GM23338 (cell line): ENCODE data around the gene PKNOX2. TPM values are rescaled to one million over a fixed set of nuclear protein-coding genes. Genes with fewer than 3 reads are reported as not detected.

Experiments used
- ATAC-seq: fragments of 200-7000 bp; cut with Tn5 transposase; 3 replicates; pipeline ENCODE4 v1.9.1; 2020
- DNase-seq: peaks from one replicate; pipeline ENCODE4 v3.0.0-alpha.2; 2015; ENCODE audit warnings: low spot score
- H2AFZ ChIP-seq: fragments of 200-600 bp; sonication (generic); 2 replicates; pipeline ENCODE4 v1.8.0; 2016; ENCODE audit warnings: antibody characterized with exemption, mild to moderate bottlenecking, moderate library complexity
- H3F3A ChIP-seq: fragments of 200-600 bp; sonication (generic); replicated peaks from 2 replicates; pipeline ENCODE4 v1.8.0; 2017; ENCODE audit warnings: antibody characterized with exemption, mixed run types, low read depth
- H3K27ac ChIP-seq: fragments of 200-600 bp; sonication (generic); 2 replicates; pipeline ENCODE4 v1.6.1; 2016; ENCODE audit warnings: low read depth
- H3K27me3 ChIP-seq: fragments of 200-600 bp; sonication (generic); 2 replicates; pipeline ENCODE4 v1.8.0; 2016; ENCODE audit warnings: mild to moderate bottlenecking, mixed run types, moderate library complexity; ENCODE audit not compliant: insufficient read depth
- H3K36me3 ChIP-seq: fragments of 200-600 bp; sonication (generic); 2 replicates; pipeline ENCODE4 v1.8.0; 2016; ENCODE audit warnings: mild to moderate bottlenecking; ENCODE audit not compliant: insufficient read depth
- H3K4me1 ChIP-seq: fragments of 200-600 bp; sonication (generic); 2 replicates; pipeline ENCODE4 v1.8.0; 2016; ENCODE audit warnings: mild to moderate bottlenecking, moderate library complexity; ENCODE audit not compliant: insufficient read depth
- H3K4me2 ChIP-seq: fragments of 200-600 bp; sonication (generic); 2 replicates; pipeline ENCODE4 v1.7.1; 2017; ENCODE audit warnings: mixed run types
- H3K4me3 ChIP-seq: fragments of 200-600 bp; sonication (generic); 2 replicates; pipeline ENCODE4 v1.6.1; 2016; ENCODE audit warnings: mixed run types
- H3K79me2 ChIP-seq: fragments of 200-600 bp; sonication (generic); replicated peaks from 2 replicates; pipeline ENCODE4 v1.8.0; 2017; ENCODE audit warnings: mild to moderate bottlenecking; ENCODE audit not compliant: insufficient read depth
- H3K9me2 ChIP-seq: fragments of 200-600 bp; sonication (generic); 2 replicates; pipeline ENCODE4 v1.8.0; 2017; ENCODE audit not compliant: insufficient read depth
- H4K20me1 ChIP-seq: fragments of 200-600 bp; sonication (generic); replicated peaks from 2 replicates; pipeline ENCODE4 v1.8.0; 2017; ENCODE audit warnings: mild to moderate bottlenecking; ENCODE audit not compliant: insufficient read depth
- H3K27ac Mint-ChIP-seq: 2 replicates; pipeline ENCODE4 v1.8.0; 2020; ENCODE audit warnings: inconsistent platforms, mild to moderate bottlenecking, moderate library complexity, mixed read lengths
- H3K27me3 Mint-ChIP-seq: 3 replicates; pipeline ENCODE4 v1.8.0; 2022; ENCODE audit warnings: low read depth, mild to moderate bottlenecking, moderate library complexity, mixed read lengths, inconsistent platforms; ENCODE audit not compliant: insufficient read depth, poor library complexity
- H3K36me3 Mint-ChIP-seq: 3 replicates; pipeline ENCODE4 v1.8.0; 2021; ENCODE audit warnings: low read depth, mild to moderate bottlenecking, inconsistent platforms, moderate library complexity, mixed read lengths
- H3K4me1 Mint-ChIP-seq: 3 replicates; pipeline ENCODE4 v1.8.0; 2020; ENCODE audit warnings: mild to moderate bottlenecking, inconsistent platforms, mixed read lengths
- H3K4me3 Mint-ChIP-seq: 3 replicates; pipeline ENCODE4 v1.8.0; 2021; ENCODE audit warnings: moderate library complexity, mild to moderate bottlenecking, inconsistent platforms, mixed read lengths
- H3K9me3 Mint-ChIP-seq: 3 replicates; pipeline ENCODE4 v1.8.0; 2020; ENCODE audit warnings: moderate library complexity, mild to moderate bottlenecking, inconsistent platforms, mixed read lengths
- CREB1 ChIP-seq: fragments of 250-450 bp; sonication (Bioruptor Pico); IDR thresholded peaks from 2 replicates; pipeline ENCODE4 v1.5.0; 2020; ENCODE audit warnings: low read depth, mild to moderate bottlenecking, moderate library complexity
- EZH2 ChIP-seq: fragments of 200-600 bp; sonication (generic); IDR thresholded peaks from one replicate; pipeline ENCODE4 v1.8.0; 2017; ENCODE audit warnings: antibody characterized with exemption, mild to moderate bottlenecking, low read depth; ENCODE audit not compliant: unreplicated experiment
- EZH2phosphoT487 ChIP-seq: fragments of 200-600 bp; sonication (generic); IDR thresholded peaks from one replicate; pipeline ENCODE4 v1.8.1; 2018; ENCODE audit warnings: antibody characterized with exemption; ENCODE audit not compliant: unreplicated experiment
- NANOG ChIP-seq: IDR thresholded peaks from 2 replicates; pipeline ENCODE4 v1.6.1; 2016; ENCODE audit warnings: antibody characterized with exemption, borderline replicate concordance
- REST ChIP-seq: IDR thresholded peaks from one replicate; pipeline ENCODE4 v1.6.1; 2018; ENCODE audit warnings: antibody characterized with exemption; ENCODE audit not compliant: unreplicated experiment
- STAT1 ChIP-seq: IDR thresholded peaks from one replicate; pipeline ENCODE4 v1.6.1; 2016; ENCODE audit warnings: antibody characterized with exemption; ENCODE audit not compliant: unreplicated experiment
- ZNF114 ChIP-seq: fragments of 250-450 bp; sonication (Bioruptor Pico); IDR thresholded peaks from 2 replicates; pipeline ENCODE4 v1.5.0; 2020; ENCODE audit warnings: mild to moderate bottlenecking, moderate library complexity
- polyA plus RNA-seq: library from polyadenylated mRNA; unstranded; fragments of >200 nt; fragmentation: Nextera tagmentation; extraction: Ambion mirVana; gene quantifications from 2 replicates; pipeline ENCODE4 v1.2.1, GENCODE V29; 2016
- total RNA-seq: library from RNA; depleted of rRNA; stranded (reverse); fragments of >200 nt; shearing (Covaris generic); gene quantifications from 2 replicates; pipeline ENCODE4 v1.2.3, GENCODE V29; 2014
- TF ChIP-seq, protein P1 (sequence below), 2 experiments: fragments of 200-600 bp in 1 of 2; sonication (generic) in 1 of 2; conservative IDR thresholded peaks; 2 replicates each; pipeline versions ENCODE4 v1.5.1 to v1.6.1; 2016 to 2017; ENCODE audit warnings: antibody characterized with exemption in 2 of 2, low read depth in 2 of 2, mild to moderate bottlenecking in 2 of 2, moderate library complexity in 1 of 2

Gene PKNOX2
- total and polyA plus RNA-seq, 2 experiments from 2014 or later = 0.42 to 0.83 TPM

GRCh38 chr11:125141178-125141577 lies 23.4 kb upstream of the PKNOX2 start:
- Mint-ChIP-seq H3K9me3 (no peaks in the 10 kb centered on the region), H3K27ac (no peak overlapping the region), H3K27me3 (peaks cover 58% of the 10 kb centered on the region), H3K36me3 (no peaks in the 10 kb centered on the region), H3K4me3 (peak overlapping the region; percentile 59), H3K4me1 (peaks cover 61% of the 10 kb centered on the region)
- H3K4me2 ChIP-seq = peak overlapping the region; percentile 65
- H3K4me1 ChIP-seq = peaks cover 39% of the 10 kb centered on the region
- ATAC-seq (peak; percentile 58), DNase-seq (peak; percentile 46)
- no peak for TF ChIP-seq NANOG
- no peaks in the 10 kb centered on the region for H3F3A ChIP-seq
- H4K20me1 ChIP-seq = no peaks in the 10 kb centered on the region
- no peaks in the 10 kb centered on the region for H3K79me2 ChIP-seq
- H3K4me3 ChIP-seq = peak overlapping the region; percentile 30
- H3K27ac ChIP-seq = no peak overlapping the region
- no peak overlapping the region for H2AFZ ChIP-seq
- H3K27me3 ChIP-seq = peaks cover 76% of the 10 kb centered on the region
- H3K36me3 ChIP-seq = no peaks in the 10 kb centered on the region; the same call in 1 of the 2 replicates
- H3K9me2 ChIP-seq = no peaks in the 10 kb centered on the region

DNA sequence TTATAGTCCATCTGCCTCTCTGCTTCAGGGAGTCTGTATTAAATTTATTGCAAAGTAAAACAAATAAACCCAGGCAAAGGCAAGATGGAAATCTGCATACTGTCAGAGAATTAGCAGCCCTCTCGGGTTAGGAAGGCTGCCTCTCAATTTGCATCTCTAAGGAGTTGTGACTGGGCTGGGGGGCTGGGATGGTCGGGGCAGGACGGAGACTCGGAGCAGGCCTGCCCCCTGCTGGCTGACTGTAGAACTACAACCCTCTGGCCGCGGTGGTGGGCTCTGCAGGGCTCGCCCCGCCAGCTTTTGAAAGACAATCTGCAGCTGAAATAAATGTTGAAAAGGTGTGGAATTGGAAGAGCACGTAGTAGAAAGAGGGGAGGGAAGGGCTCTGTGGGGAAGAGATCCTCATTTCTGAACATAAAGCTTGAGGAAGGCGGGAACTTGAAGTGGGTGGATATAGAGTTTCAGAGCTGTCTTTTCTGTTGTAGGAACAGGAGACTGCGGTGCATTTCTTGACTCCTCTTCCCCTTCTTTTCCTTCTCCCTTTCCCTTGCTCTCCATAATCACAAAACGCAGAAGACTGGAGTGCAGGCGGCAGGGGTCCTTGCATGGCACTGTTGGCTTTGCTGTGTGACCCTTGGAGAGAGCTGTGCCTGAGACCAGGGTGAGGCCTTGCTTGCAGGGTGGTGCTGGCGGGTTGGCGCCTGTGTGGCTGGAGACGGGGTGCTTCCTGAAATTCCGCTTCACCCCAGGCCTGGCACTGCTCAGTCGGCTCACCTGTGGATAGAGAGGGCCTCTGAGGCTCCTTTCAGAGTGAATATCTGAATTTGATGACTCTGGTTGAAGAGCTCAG lies 22.6 kb upstream of the PKNOX2 start:
- H3K9me3 Mint-ChIP-seq = no peaks in the 10 kb centered on the region

More for the DNA sequence above, 22.6 kb upstream of the PKNOX2 start:
- no peaks in the 10 kb centered on the region for H3K79me2 ChIP-seq
- H3K4me3 ChIP-seq = peak overlapping the region; percentile 30
- ATAC-seq = peak; percentile 88
- H3K4me3 Mint-ChIP-seq = peak overlapping the region; percentile 59
- no peaks in the 10 kb centered on the region for H3K9me2 ChIP-seq
- peak overlapping the region; percentile 2; the same call in 1 of the 2 replicates for H2AFZ ChIP-seq
- H3K27me3 Mint-ChIP-seq = peaks cover 63% of the 10 kb centered on the region
- H4K20me1 ChIP-seq = no peaks in the 10 kb centered on the region
- peak overlapping the region; percentile 65 for H3K4me2 ChIP-seq
- TF ChIP-seq EZH2 (peak; percentile 16), CREB1 (CRISPR knock-in tag) (peak; percentile 66; the same call in 1 of the 2 replicates), EZH2phosphoT487 (no peak), STAT1 (no peak), ZNF114 (CRISPR knock-in tag) (no peak), REST (no peak)
- TF ChIP-seq, protein P1, sequence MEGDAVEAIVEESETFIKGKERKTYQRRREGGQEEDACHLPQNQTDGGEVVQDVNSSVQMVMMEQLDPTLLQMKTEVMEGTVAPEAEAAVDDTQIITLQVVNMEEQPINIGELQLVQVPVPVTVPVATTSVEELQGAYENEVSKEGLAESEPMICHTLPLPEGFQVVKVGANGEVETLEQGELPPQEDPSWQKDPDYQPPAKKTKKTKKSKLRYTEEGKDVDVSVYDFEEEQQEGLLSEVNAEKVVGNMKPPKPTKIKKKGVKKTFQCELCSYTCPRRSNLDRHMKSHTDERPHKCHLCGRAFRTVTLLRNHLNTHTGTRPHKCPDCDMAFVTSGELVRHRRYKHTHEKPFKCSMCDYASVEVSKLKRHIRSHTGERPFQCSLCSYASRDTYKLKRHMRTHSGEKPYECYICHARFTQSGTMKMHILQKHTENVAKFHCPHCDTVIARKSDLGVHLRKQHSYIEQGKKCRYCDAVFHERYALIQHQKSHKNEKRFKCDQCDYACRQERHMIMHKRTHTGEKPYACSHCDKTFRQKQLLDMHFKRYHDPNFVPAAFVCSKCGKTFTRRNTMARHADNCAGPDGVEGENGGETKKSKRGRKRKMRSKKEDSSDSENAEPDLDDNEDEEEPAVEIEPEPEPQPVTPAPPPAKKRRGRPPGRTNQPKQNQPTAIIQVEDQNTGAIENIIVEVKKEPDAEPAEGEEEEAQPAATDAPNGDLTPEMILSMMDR (conservative IDR thresholded peaks at IDR 0.05; ENCODE audit: low read depth in 2 of 2) = peak; percentile 85 to 98
- no peaks in the 10 kb centered on the region for H3K36me3 Mint-ChIP-seq
- no peak overlapping the region for H3K27ac ChIP-seq
- H3K27me3 ChIP-seq = peaks cover 79% of the 10 kb centered on the region
- peak; percentile 94 for DNase-seq
- no peaks in the 10 kb centered on the region for H3F3A ChIP-seq
- no peaks in the 10 kb centered on the region; the same call in 1 of the 2 replicates for H3K36me3 ChIP-seq
- H3K27ac Mint-ChIP-seq = no peak overlapping the region
- H3K4me1 Mint-ChIP-seq = peaks cover 68% of the 10 kb centered on the region
- peaks cover 43% of the 10 kb centered on the region for H3K4me1 ChIP-seq
